ENCODE results near the gene PI4KA.
"Not testable (repeated sequence)": the region's sequence is repeated elsewhere in the genome, so short reads cannot be mapped to it uniquely, and the experiment has no call there.

PI4KA gene

DNA sequence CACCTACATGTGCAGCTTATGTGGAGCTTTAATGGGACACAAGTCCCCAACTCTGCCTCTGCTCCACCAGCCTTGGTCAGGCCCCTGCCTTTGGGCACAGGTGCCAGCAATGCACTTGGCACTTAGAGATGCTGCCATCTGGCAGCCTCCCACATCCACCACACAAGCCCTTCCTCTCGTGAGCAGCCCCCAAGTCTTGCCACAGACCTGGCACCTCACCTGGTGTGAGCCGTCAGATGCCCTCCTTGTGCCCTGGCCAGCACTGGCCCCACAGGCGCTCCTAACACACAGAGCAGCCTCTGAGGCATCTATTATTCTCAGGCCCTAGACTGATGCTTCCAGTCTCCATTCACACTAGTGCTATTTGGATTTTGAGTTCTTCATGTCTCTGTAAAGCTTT is 109.2 kb downstream of the PI4KA start:
- no peak for DNase-seq (ENCODE audit: low read depth, low spot score)

- no peak for DNase-seq (ENCODE audit: low read depth, low spot score)
Observed at GRCh38 chr22:20748731-20749428, 109.7 kb downstream of the PI4KA start.

GRCh38 chr22:20748082-20748481 is 110.5 kb downstream of the PI4KA start:
- no peak for DNase-seq (ENCODE audit: low read depth, low spot score)

GRCh38 chr22:20747223-20747622 is 111.4 kb downstream of the PI4KA start:
- DNase-seq (ENCODE audit: low read depth, low spot score) = no peak

GRCh38 chr22:20746431-20747189 is 112.0 kb downstream of the PI4KA start:
- DNase-seq (ENCODE audit: low read depth, low spot score) = no peak

GRCh38 chr22:20745119-20745518 is 113.5 kb downstream of the PI4KA start:
- DNase-seq (ENCODE audit: low read depth, low spot score) = no peak

- no peak for DNase-seq (ENCODE audit: low read depth, low spot score)
Observed at GRCh38 chr22:20744456-20744855, 114.2 kb downstream of the PI4KA start.

- DNase-seq (ENCODE audit: low read depth, low spot score) = no peak
Observed at GRCh38 chr22:20742764-20743163, 115.8 kb downstream of the PI4KA start.

DNA sequence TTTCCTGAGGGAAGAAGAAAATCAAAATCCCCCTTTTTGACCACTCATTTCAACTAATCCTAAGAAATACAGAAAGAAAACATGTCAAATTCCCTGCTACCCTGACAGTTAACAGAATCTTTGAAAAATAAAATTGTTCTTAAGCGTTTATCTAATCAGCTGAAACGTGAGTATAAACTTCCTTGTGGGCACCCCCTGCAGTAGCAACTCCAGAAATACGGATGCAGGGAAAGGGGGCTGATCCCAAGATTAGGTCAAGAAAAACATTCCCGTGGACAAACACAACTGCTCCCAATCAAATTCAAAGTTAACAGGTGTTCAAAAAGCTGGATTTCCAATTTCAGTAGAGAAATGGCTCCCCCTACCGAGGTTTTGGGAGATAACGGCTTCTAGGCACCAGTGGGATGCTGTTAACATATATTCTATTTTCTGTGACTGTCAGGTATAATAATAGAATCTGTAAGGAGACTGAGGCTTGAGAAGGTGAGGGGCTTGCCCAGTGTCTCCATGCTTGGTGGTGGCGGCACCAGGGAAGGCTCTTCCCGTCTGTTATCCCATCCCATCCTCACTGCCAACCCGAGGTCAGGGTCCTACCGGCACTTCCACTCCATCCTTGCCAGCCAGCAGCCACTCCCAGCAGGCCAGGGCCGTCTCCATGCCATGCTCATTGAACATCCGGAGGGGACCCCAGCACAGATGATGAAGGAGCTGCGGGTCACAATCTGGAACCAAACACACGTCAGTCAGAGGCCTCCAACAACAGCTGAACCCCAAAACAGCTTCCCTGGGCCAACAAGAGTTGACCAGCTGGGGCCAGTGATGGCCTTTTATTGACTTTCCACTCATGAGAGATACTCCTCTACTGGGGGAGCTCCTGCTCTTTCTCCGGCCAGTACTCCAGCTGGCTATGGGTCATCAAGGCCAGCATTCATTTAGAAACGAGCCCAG is 116.7 kb downstream of the PI4KA start:
- no peak for DNase-seq (ENCODE audit: low read depth, low spot score)

DNA sequence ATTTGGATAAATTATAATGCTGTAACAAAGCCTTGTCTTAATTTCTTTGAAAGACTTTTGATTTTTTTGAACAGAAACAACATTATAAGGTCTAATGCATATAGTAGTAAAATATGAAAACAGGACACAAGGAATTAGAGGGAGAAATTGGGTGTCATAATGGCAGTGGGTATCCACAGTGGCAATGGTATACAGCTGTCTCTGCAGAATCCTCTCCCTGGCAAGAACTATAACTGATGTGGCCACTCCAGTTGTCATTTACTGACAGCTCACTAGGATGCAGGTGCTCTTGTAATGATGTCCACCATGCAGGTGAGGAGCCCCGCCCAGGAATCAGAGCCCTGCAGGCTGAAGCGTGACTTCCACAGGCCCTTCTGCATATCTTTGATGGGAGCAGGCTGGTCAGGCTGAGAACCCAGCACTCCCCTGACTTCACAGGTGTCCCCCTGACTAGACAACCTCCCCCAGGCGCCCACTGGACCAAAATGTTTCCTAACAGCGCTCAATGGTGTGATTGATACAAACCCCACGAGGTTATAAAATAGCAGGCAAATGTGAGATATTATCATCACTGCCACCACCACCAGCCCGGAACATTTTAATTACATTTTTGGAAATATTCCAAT is 117.5 kb downstream of the PI4KA start:
- DNase-seq (ENCODE audit: low read depth, low spot score) = no peak

DNA sequence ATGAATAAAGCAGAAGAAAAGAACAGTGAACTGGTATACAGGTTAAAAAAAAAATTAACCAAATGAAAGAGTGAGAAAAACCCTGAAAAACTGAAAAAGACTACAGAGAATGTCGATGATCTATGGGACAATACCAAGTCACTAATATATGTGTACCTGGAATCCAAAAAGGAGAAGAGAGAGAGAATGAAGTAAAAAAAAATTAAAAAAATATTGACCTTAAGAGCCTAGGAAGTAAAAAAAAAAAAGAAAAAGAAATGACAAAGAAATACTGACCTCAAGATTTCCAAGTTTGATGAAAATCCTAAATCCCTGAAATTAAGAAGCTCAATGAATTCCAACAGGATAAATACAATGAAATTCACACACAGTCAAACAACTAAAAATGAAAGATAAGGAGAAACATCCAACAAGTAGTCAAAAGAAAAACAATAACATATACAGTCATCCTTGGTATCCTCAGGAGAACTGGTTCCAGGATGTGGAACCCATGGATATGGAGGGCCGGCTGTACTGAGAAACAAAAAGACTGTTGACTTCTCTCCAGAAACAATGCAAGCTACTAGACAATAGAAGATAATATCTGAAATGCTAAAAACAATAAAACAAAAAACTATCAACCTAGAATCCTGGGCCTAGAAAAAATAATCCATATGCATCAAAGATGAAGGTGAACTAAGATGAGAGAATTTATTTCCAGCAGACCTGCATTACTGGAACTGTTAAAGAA is 118.2 kb downstream of the PI4KA start:
- no peak for DNase-seq (ENCODE audit: low read depth, low spot score)

- no peak for DNase-seq (ENCODE audit: low read depth, low spot score)
Observed at GRCh38 chr22:20738394-20739089, 120.1 kb downstream of the PI4KA start.

DNA sequence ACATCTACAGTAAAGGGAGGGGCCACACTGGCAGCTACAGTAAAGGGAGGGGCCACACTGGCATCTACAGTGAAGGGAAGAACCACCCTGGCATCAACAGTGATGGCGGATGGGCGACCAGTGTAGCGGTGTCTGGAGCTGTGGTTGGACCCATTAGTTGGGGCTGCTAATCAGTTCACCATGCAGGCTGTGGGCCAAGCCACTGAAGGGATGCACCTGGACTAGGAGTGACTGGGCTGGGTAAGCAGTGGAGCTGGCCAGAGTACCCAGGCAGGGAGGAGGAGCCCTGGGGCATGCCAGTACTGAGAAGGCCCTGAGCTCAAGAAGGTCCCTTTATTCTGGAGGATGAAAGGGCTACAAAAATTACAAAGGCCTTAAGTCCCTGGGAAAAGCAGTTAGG is 121.7 kb downstream of the PI4KA start:
- DNase-seq (ENCODE audit: low read depth, low spot score) = not testable (repeated sequence)

DNA sequence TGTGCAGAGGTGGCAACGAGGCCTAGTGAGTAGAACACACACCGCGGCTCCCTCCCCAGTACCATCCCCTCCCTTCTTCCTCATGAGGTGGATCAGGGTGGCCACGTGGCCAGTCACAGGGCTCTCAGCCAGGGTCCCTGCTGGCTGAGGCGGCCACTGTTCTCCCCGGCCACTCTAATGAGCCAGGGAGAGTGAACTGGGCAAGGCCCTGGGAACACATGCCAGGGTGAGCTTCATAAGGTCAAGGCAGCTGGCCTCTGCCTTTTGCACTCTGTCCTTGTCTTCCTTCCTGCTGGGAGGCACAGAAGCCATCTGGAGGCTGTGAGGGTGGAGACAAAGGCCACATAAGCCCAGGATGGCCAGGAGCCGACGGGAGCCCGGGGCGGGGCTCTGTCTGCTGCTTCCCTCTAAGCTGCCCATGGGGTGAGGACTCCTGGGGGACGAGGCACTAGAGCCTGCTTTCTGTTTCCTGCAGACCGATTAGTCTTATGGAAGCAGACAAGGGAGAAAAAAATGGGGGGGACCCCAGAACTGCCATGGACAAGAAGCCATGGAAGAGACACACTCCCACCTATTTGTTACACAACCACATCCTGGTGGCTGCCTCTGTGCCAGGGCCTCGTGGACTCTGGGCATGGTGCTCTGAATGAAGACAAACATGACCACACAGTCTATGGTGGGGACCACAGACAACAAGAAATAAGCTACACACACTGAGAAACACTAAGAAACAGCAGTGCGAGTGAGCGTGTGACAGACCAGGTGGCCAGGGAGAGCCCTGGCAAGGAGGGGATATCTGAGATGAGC is 123.1 kb downstream of the PI4KA start:
- DNase-seq (ENCODE audit: low read depth, low spot score) = not testable (repeated sequence)

DNA sequence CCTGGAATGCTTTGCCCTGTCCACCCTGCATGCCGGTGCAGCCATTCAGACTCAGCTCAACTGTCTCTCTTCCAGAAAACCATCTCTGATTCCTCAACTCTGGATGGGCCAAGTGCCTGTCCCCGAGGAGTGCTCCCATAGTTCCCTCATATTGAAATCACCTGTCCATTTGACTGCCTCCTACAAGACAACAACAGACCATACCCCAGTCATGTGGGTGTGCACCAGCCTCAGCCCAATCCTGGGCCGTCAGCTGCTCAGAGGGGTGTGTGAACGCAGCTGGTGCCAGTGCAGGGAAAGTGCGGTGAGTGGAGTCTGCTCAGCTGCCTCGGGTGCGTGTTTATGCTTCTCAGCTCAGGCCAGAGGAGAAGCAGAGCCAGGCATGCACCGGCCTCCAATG is 126.2 kb downstream of the PI4KA start:
- DNase-seq (ENCODE audit: low read depth, low spot score) = not testable (repeated sequence)

DNA sequence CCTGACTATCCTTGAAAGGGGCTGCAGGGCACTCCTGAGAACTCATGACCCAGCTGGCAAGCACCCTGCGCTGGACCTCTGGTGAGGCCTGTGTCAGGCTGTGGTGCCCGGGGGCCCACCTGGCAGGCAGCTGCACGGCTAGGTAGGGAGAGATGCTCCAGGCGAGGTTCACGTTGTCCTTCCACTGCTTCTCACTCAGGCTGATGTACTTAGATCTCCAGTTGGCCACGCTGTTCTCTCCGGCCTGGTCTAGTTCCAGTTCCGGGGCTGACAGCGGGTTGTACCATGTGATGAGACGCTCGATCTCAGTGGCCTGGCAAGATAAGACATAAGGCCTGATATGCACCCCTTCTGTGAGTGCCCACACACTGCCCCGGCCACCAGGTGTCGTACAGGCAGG is 129.4 kb downstream of the PI4KA start:
- DNase-seq (ENCODE audit: low read depth, low spot score) = no peak

DNA sequence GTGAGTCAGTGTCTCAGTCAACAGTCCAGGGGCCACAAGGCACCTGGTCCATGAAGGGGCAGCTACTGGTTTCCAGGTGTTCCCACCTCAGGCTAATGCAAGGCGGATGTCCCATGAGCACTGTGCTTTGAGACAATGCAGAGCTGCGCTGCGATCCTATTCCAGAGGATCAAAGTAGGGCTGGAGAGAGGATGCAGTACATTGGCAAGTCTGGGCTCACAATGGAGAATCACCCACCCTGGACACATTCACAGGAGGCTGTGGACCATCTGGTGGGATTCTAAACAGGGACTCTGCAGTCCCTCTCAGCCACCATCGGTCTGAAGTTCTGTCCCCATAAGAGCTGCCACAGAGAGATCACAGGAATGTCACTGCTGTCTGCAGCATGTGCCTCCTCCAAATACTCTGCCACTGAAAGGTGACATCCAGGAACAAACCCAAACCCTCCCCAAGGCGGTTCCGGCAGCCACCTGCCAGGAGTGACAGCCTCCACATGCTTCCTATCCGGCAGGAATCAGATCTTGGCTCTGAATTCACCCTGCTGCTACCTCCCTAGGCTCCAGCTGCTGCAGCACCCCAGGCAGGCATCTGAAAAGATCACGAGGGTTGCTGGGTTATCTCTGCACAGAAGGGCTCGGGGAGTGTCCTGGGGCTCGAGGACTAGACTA is 130.0 kb downstream of the PI4KA start:
- no peak for DNase-seq (ENCODE audit: low read depth, low spot score)

DNA sequence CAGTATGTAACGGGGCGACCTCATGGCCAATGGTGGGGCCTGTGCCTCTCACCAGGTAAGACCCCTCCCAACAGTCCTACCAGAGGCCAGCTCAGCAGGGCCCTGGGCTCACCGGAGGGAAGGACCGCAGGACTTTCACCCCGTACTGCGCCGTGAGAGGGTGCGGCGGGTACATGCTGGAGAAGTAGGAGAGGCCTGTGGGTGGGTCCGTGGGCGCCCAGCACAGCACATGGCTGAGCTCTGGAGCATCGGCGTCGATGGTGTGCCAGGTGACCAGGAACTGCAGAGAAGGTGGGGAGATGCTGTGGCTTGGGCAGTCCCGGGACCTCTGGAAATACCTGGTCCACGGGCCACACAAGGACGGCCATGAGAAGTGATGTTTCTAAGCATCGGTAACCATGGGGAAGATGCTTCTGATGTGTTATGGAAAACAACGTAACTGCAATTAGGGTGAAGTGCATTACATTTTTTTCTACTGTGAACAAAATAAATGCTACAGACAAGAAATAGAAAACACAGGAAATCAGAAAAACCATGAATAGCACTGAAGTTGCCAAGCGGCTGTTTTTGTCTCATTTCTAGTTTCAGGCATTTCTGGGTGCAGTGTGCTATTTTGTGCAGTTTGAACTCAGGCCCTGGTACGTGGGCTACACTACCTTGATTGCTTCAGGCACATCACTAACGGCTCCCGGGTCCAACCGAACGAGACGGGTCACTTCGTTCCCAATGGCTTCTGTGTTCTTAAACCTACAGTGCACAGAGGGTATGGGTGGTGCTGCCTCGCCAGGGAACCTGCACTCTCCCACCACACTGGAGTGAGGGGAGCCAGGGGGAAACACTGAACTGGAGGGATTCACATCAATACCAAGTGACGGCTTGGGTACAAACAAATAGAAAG is 131.2 kb downstream of the PI4KA start:
- no peak for DNase-seq (ENCODE audit: low read depth, low spot score)
